Kidney epithelial cell (primary cell): ENCODE results near the gene MSL3. TPM values are rescaled to one million over a fixed set of nuclear protein-coding genes. Genes with fewer than 3 reads are reported as not detected.

Experiments used
- DNase-seq: peaks from one replicate; pipeline ENCODE4 v3.0.0-alpha.2; 2010; ENCODE audit warnings: low read depth
- H3K27me3 ChIP-seq: 2 replicates; pipeline ENCODE4 v1.6.0; 2011; ENCODE audit warnings: low read length; ENCODE audit not compliant: control insufficient read depth, insufficient read depth
- H3K36me3 ChIP-seq: 2 replicates; pipeline ENCODE4 v1.5.1; 2011; ENCODE audit warnings: low read length; ENCODE audit not compliant: control insufficient read depth, insufficient read depth
- H3K4me3 ChIP-seq: 2 replicates; pipeline ENCODE4 v1.5.1; 2011; ENCODE audit warnings: low read depth, mild to moderate bottlenecking, control low read depth, low read length
- total RNA-seq: library from RNA; depleted of rRNA; stranded (reverse); fragments of >200 nt; gene quantifications from 2 replicates; pipeline ENCODE4 v1.2.3, GENCODE V29; 2015
- TF ChIP-seq, protein P1 (sequence below): IDR thresholded peaks from 2 replicates; pipeline ENCODE4 v1.5.1; 2011; ENCODE audit warnings: mild to moderate bottlenecking, moderate library complexity, low read length, control low read depth, inconsistent platforms; ENCODE audit not compliant: insufficient read depth, poor library complexity, severe bottlenecking

The MSL3 gene
- total RNA-seq, 1 donor from 2014 or later = 30.9 TPM

DNA sequence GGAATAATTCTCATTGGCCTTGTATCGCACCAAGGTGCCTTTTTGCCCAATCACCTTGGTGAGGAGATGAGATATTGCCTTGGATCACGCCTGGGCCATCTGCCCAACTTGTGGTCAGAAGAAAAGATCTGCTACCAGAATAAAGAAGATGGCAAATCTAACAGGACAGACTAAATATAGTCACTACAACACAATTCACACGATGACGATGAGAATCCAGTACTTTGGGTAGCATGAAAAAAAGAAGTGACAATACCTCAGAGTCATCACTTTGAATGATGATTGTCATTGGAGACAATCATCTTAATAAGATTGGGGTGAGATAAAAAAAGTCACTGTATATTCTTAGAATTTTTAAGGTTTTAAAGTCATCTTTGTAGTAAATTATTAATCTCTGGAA is 7.3 kb upstream of the MSL3 start:
- TF ChIP-seq, protein P1, sequence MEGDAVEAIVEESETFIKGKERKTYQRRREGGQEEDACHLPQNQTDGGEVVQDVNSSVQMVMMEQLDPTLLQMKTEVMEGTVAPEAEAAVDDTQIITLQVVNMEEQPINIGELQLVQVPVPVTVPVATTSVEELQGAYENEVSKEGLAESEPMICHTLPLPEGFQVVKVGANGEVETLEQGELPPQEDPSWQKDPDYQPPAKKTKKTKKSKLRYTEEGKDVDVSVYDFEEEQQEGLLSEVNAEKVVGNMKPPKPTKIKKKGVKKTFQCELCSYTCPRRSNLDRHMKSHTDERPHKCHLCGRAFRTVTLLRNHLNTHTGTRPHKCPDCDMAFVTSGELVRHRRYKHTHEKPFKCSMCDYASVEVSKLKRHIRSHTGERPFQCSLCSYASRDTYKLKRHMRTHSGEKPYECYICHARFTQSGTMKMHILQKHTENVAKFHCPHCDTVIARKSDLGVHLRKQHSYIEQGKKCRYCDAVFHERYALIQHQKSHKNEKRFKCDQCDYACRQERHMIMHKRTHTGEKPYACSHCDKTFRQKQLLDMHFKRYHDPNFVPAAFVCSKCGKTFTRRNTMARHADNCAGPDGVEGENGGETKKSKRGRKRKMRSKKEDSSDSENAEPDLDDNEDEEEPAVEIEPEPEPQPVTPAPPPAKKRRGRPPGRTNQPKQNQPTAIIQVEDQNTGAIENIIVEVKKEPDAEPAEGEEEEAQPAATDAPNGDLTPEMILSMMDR = no peak
- no peak overlapping the region for H3K4me3 ChIP-seq
- DNase-seq = no peak
- no peaks in the 10 kb centered on the region for H3K36me3 ChIP-seq
- H3K27me3 ChIP-seq = no peaks in the 10 kb centered on the region

DNA sequence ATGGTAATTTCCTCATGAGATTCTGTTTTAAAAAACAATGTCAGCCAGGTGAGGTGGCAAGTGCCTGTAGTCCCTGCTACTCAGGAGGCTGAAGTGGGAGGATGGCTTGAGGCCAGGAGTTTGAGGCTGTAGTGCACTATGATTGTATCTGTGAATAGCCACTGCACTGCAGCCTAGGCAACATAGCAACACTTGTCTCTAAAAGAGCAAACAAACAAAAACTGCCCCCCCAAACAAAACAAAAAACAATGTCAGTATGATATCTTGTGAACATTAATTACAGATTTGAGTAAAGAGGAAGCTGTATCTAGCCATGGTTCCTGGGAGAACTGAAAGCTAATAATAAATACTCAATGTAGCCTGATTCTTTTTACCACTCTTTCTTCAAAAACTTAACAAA is 6.8 kb upstream of the MSL3 start:
- DNase-seq = no peak
- TF ChIP-seq, protein P1 = no peak
- Histone ChIP-seq H3K36me3 (no peaks in the 10 kb centered on the region), H3K27me3 (no peaks in the 10 kb centered on the region), H3K4me3 (no peak overlapping the region)

DNA sequence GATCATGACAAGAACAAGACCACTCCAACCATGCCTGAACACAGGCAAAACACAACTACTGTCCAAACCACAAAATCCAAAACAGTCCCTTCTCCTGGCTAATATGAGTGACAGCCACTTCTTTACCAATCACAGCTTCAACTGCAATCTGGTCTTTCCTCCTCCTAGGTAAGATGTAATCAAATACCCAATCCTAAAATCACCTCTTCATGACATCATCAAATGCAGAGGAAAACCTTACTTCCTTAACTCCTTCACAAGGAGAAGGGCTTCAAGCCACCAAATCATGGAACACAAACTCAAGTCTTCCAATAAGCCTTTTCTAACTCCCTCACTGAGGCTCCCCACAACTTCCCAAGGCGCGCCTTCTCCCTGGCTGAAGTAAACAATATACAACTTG is 4.4 kb upstream of the MSL3 start:
- H3K4me3 ChIP-seq = no peak overlapping the region
- no peak for DNase-seq
- TF ChIP-seq, protein P1 = no peak
- no peaks in the 10 kb centered on the region for H3K36me3 ChIP-seq
- no peaks in the 10 kb centered on the region for H3K27me3 ChIP-seq

DNA sequence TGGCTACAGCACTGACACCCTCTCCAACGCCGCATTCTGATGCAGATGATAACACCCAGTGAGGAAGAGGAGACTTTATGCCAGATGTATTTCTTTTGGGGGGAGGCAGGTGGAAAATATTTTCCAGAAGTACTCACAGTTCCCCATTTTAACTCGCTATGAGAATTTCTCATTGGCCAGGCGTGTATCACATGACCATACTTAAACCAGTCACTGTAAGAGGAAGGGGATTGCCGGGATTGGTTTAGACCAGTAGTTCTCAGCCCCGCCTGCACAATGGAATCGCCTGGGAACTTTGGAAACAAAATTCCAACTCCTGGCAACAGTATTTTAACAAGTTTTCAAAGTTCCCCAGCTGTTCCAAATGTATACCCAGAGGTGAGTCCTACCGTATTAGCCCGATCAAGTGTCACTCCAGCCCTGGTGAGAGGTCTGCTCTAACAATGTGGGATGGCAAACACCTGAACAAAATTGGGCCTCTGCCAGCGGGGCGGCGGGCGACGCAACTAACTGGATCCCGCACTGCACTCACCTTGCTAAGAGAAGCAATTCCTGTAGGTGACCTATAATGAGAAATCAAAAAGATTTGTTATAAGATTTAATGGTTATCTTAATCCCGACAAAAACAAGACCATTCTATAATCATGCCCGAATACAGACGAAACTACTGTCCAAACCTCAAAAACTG is 2.9 kb upstream of the MSL3 start:
- no peaks in the 10 kb centered on the region for H3K36me3 ChIP-seq
- TF ChIP-seq, protein P1 = no peak
- H3K27me3 ChIP-seq = no peaks in the 10 kb centered on the region
- no peak overlapping the region for H3K4me3 ChIP-seq
- DNase-seq = no peak

DNA sequence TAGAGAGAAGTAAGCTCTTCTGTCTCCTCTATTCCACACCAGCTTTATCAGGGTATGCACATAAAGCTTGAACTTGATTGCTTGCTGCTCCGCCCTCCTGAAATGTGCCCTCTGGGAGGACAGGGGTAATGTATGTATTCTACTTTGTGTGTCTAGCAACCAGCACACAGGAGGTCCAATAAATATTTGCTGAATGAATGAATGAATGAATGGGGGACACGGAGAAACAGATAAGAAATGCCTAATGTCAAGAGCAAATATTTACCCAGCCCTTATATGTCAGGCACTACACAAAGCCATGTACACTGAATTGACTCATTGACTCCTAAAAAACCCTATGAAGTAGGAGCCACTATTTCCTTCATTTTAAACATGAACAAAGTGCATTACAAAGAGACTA is 2.3 kb upstream of the MSL3 start:
- Histone ChIP-seq H3K27me3 (no peaks in the 10 kb centered on the region), H3K4me3 (no peak overlapping the region), H3K36me3 (no peaks in the 10 kb centered on the region)
- TF ChIP-seq, protein P1 = no peak
- DNase-seq = no peak

DNA sequence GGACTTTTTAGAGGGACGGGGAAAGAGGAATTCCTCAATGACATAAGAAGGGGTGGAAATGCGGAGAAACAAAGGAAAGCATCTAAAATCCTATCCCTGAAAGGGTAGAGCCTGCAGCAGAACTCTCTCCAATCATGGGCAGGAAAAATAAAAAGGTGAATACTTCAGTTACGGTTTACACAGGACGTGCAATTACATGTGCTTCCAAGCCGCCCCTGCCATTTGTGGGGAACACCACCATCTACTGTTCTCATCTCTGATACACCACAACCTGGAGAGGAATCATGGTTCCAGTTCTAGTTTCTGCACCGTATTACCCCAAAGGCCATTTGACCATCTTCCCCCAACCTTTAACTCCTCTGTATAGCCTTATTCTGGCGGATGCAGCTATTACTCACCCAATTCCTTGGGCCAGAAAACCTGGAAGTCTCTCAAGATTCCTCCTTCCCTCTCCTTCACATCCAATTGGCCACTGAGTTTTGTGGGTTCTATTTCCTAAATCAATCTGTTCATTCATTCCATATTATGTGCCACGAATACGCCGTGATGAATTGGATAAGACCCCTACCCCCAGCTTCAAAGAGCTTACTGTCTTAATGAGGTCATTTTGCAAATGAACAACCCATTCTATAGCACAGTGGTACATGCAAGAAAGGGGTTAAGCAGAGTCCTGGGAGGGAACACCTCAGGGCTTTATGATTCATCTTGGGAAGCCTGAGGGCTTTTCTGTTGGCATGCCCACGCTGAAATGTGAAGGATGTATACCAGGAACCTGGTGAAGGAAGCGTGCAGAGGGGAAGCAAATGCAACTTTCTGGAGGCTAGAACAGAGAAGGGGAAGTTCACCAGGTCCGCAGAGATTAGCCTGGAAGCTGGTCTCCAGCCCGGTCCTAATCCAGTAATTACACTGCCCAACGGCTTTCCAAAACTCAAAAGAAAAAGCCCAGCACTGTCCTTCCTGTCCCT is 1.4 kb upstream of the MSL3 start:
- TF ChIP-seq, protein P1 = no peak
- H3K27me3 ChIP-seq = no peaks in the 10 kb centered on the region
- no peaks in the 10 kb centered on the region for H3K36me3 ChIP-seq
- no peak for DNase-seq
- H3K4me3 ChIP-seq = no peak overlapping the region
